ENCODE data around the gene DCC. TPM values are rescaled to one million over a fixed set of nuclear protein-coding genes. Genes with fewer than 3 reads are reported as not detected.

The DCC gene
- total and polyA plus RNA-seq, 12 donors: under 0.01 to 0.89 (median 0.09) TPM; not detected in 8

- ATAC-seq (no peak), DNase-seq (no peak)
- Histone ChIP-seq H3K9me3 (peaks cover 0 to 13% (median 0%) of the 10 kb centered on the region in 11 donors), H3K36me3 (no peaks in the 10 kb centered on the region), H3K4me3 (no peak overlapping the region), H3K27ac (no peak overlapping the region), H3K4me1 (no peaks in the 10 kb centered on the region), H3K27me3 (no peaks in the 10 kb centered on the region)
- TF ChIP-seq CTCF (IDR thresholded peaks at IDR 0.05): no peak
- intact Hi-C loops (cut with DNase I): loop anchor here in 1 of 10 donors (10.0 kb wide), 1 partner anchor 922 kb away; the partner anchor contains the start of gene DCC
- 93 to 96% methylated on average over 1 of the region's 1 CpG for WGBS, 2 donors
Observed at GRCh38 chr18:53266850-53267249, 926.9 kb downstream of the DCC start.

GRCh38 chr18:53268455-53268854 lies 928.5 kb downstream of the DCC start:
- no peaks in the 10 kb centered on the region for H3K27me3 ChIP-seq
- intact Hi-C loops (cut with DNase I): loop anchor here in 1 of 10 donors (10.0 kb wide), 1 partner anchor 924 kb away; the partner anchor contains the start of gene DCC
- no peak for TF ChIP-seq CTCF (IDR thresholded peaks at IDR 0.05)
- no peak overlapping the region for H3K27ac ChIP-seq
- WGBS, 2 donors: 76 to 80% methylated on average over 3 of the region's 3 CpGs
- H3K36me3 ChIP-seq: no peaks in the 10 kb centered on the region
- no peak for DNase-seq
- H3K9me3 ChIP-seq: peaks cover 0 to 13% (median 0%) of the 10 kb centered on the region in 11 donors
- ATAC-seq: no peak
- no peak overlapping the region for H3K4me3 ChIP-seq
- H3K4me1 ChIP-seq: no peaks in the 10 kb centered on the region

GRCh38 chr18:53281406-53281805 lies 941.4 kb downstream of the DCC start:
- Histone ChIP-seq H3K4me3 (no peak overlapping the region), H3K9me3 (no peaks in the 10 kb centered on the region), H3K27me3 (no peaks in the 10 kb centered on the region), H3K36me3 (no peaks in the 10 kb centered on the region), H3K4me1 (no peaks in the 10 kb centered on the region), H3K27ac (no peak overlapping the region)
- DNase-seq (no peak), ATAC-seq (no peak)
- intact Hi-C loops (cut with DNase I): no loop called here
- 68 to 69% methylated on average over 2 of the region's 2 CpGs for WGBS, 2 donors
- no peak for TF ChIP-seq CTCF (IDR thresholded peaks at IDR 0.05)

GRCh38 chr18:53283708-53284107 lies 943.7 kb downstream of the DCC start:
- WGBS, 2 donors: 66 to 74% methylated on average over 2 of the region's 2 CpGs
- ATAC-seq (no peak), DNase-seq (no peak)
- Histone ChIP-seq H3K9me3 (no peaks in the 10 kb centered on the region), H3K27me3 (no peaks in the 10 kb centered on the region), H3K36me3 (no peaks in the 10 kb centered on the region), H3K4me3 (no peak overlapping the region), H3K27ac (no peak overlapping the region), H3K4me1 (no peaks in the 10 kb centered on the region)
- no peak for TF ChIP-seq CTCF (IDR thresholded peaks at IDR 0.05)
- intact Hi-C loops (cut with DNase I): no loop called here
